Skeletal muscle tissue (tissue), 4 donors: Measurements from ENCODE around the gene PPP2R2D. TPM values are rescaled to one million over a fixed set of nuclear protein-coding genes. Genes with fewer than 3 reads are reported as not detected.
"Not testable (repeated sequence)": the region's sequence is repeated elsewhere in the genome, so short reads cannot be mapped to it uniquely, and the experiment has no call there.

Experiments used
- H3K27ac ChIP-seq: one replicate; pipeline ENCODE4 v1.7.0; 2013; ENCODE audit warnings: mild to moderate bottlenecking, low read depth, low read length, inconsistent platforms
- H3K27me3 ChIP-seq, 3 donors: one replicate each; pipeline ENCODE4 v1.7.0; 2013; ENCODE audit warnings: low read length in 3 of 3; ENCODE audit not compliant: control insufficient read depth in 3 of 3, insufficient read depth in 3 of 3
- H3K36me3 ChIP-seq, 3 donors: one replicate each; pipeline ENCODE4 v1.7.0; 2013; ENCODE audit warnings: low read length in 3 of 3; ENCODE audit not compliant: control insufficient read depth in 3 of 3, insufficient read depth in 3 of 3
- H3K4me1 ChIP-seq, 3 donors: one replicate each; pipeline ENCODE4 v1.7.0; 2013; ENCODE audit warnings: low read length in 3 of 3, mild to moderate bottlenecking in 3 of 3; ENCODE audit not compliant: control insufficient read depth in 3 of 3, insufficient read depth in 3 of 3
- H3K4me3 ChIP-seq, 3 donors: one replicate each; pipeline ENCODE4 v1.7.0; 2013; ENCODE audit warnings: low read length in 3 of 3
- H3K9ac ChIP-seq, 3 donors: one replicate each; pipeline ENCODE4 v1.7.0; 2013; ENCODE audit warnings: low read length in 3 of 3, mild to moderate bottlenecking in 3 of 3, moderate library complexity in 2 of 3, low read depth in 1 of 3
- H3K9me3 ChIP-seq, 3 donors: one replicate each; pipeline ENCODE4 v1.7.0; 2013; ENCODE audit warnings: low read length in 3 of 3; ENCODE audit not compliant: control insufficient read depth in 3 of 3
- total RNA-seq: library from RNA; depleted of rRNA; stranded (reverse); fragments of >200 nt; gene quantifications from one replicate; pipeline ENCODE4 v1.2.3, GENCODE V29; 2014
- donor health status: Osteomylitis.

Gene PPP2R2D
- total RNA-seq, 1 donor from 2014 or later: 27.1 TPM

DNA sequence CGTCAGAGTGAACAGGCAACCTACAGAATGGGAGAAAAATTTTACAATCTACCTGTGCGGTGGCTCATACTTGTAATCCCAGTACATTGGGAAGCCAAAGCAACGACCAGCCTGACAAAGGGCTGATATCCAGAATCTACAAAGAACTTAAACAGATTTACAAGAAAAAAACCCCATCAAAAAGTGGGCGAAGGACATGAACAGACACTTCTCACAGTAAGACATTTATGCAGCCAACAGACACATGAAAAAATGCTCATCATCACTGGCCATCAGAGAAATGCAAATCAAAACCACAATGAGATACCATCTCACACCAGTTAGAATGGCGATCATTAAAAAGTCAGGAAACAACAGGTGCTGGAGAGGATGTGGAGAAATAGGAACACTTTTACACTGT lies 86.5 kb downstream of the PPP2R2D start:
- not testable (repeated sequence) for H3K4me3 ChIP-seq, H3K27ac ChIP-seq, H3K27me3 ChIP-seq, H3K9ac ChIP-seq, H3K4me1 ChIP-seq, H3K9me3 ChIP-seq, H3K36me3 ChIP-seq

DNA sequence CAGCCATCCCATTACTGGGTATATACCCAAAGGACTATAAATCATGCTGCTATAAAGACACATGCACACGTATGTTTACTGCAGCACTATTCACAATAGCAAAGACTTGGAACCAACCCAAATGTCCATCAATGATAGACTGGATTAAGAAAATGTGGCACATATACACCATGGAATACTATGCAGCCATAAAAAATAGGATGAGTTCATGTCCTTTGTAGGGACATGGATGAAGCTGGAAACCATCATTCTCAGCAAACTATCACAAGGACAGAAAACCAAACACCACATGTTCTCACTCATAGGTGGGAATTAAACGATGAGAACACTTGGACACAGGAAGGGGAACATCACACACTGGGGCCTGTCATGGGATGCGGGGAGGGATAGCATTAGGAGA lies 87.0 kb downstream of the PPP2R2D start:
- H3K36me3 ChIP-seq, H3K4me1 ChIP-seq, H3K9ac ChIP-seq, H3K27ac ChIP-seq, H3K9me3 ChIP-seq, H3K27me3 ChIP-seq, H3K4me3 ChIP-seq: not testable (repeated sequence)

DNA sequence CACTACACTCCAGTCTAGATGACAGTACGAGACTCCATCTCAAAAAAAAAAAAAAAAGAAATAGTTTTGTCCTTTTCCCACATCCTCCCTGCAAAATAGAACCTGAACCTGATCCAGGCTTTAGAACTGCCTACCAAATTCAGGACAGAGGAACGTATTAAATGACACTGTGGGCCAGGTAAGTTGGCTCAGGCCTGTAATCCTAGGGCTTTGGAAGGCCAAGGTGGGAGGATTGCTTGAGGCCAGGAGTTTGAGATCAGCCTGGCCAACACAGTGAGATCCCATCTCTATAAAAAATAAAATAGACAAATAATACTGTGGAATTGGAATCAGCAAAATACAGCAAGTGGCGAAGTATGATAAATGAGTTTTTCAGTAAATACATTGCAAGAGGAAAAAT lies 90.9 kb downstream of the PPP2R2D start:
- Histone ChIP-seq H3K9ac (no peak overlapping the region), H3K9me3 (no peaks in the 10 kb centered on the region), H3K36me3 (no peaks in the 10 kb centered on the region), H3K4me3 (no peak overlapping the region), H3K27ac (no peak overlapping the region), H3K4me1 (peaks cover 9 to 11% (median 10%) of the 10 kb centered on the region in 3 donors), H3K27me3 (no peaks in the 10 kb centered on the region)

DNA sequence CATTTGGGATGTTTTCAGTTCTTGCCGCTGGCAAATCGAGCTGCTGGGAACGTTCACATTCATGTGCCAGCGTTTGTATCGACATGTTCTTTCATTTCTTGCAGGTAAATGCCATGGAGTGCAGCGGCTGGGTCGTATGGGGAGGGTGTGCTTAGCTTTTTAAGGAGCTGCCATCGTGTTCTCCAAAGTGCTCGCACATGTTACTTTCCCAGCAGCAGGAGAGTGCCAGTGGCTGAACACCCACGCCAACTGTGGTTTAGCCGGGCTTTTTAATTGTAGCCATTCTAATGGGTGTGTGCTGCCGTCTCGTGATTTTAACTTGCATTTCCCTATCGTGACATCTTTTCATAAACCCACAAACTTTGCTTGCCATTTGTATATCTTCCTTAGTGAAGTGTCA lies 92.5 kb downstream of the PPP2R2D start:
- peaks cover 24 to 26% (median 25%) of the 10 kb centered on the region in 3 donors for H3K4me1 ChIP-seq
- H3K27me3 ChIP-seq: no peaks in the 10 kb centered on the region
- no peak overlapping the region for H3K9ac ChIP-seq

DNA sequence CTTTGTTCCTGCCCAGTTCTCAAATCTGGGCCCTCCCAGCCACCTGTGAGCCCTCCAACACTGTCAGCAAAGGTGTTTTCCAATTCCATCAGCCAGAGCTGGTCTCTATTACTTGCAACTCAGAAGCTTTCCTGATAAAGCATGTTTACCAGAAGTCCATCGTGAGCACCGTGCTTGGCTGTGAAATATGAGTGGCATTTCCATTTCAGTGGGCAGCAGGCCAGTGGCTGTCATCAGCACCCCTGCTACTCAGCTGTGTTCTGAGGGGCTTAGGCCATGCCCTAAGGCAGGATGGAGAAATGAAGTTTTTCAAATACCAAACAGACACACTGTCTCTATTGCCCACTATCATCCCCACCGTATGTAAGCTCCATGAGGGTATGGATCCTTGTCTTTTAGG lies 93.6 kb downstream of the PPP2R2D start:
- Histone ChIP-seq H3K4me1 (peaks cover 31 to 34% (median 32%) of the 10 kb centered on the region in 3 donors), H3K27ac (no peak overlapping the region)

More for the DNA sequence above, 92.5 kb downstream of the PPP2R2D start:
- Histone ChIP-seq H3K4me3 (no peak overlapping the region), H3K36me3 (no peaks in the 10 kb centered on the region), H3K27ac (no peak overlapping the region), H3K9me3 (no peaks in the 10 kb centered on the region)

DNA sequence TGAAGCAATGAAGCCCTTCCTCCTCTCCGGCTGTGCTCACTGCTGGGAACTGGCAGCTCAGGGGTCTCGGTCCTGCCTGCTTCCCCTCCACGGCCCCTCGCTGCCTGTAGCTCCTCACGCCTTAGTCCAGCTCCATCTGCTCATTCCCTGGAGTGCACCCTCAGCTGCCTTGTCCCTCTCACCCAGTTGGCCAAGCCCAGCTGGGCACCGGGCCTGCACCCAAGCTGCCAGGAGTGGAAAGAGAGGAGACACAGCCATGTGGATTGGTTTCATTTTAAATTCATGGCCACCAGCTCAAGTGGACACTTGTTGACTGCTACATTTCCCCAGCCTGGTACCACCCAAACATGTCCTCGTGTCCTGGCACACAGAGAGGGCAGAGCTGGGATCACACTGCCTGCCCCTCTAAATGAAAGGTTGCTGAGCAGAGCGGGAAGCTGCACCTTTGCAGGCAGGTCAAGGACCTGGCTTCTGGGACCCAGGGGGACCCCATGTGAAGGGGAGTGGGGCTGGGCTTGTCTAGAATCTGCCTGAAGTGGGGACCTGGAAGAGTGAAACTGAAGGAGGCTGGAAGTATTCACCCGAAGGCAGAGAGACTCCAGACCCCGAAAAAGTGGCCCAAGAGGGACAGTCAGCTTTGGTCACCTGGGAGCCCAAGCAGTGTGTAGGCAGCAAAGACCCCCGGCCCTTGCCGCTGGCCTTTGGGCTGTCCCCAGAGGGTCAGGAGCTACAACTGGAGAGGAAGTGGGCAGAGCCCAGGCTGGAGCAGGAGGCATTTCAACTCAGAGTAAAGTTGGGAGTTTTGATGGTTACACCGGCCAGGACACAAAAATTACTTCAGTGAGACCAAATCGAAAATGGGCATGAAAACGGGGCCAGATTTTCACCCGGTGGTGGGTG lies 95.9 kb downstream of the PPP2R2D start:
- no peaks in the 10 kb centered on the region for H3K27me3 ChIP-seq
- no peaks in the 10 kb centered on the region for H3K36me3 ChIP-seq
- H3K9me3 ChIP-seq: no peaks in the 10 kb centered on the region
- H3K27ac ChIP-seq: peak overlapping the region; percentile 70
- peak overlapping the region; percentile 31 to 65 (median 56) for H3K4me3 ChIP-seq
- peak overlapping the region; percentile 20 to 72 (median 51) for H3K9ac ChIP-seq
- peaks cover 31 to 34% (median 32%) of the 10 kb centered on the region in 3 donors for H3K4me1 ChIP-seq

More for the DNA sequence above, 93.6 kb downstream of the PPP2R2D start:
- Histone ChIP-seq H3K9me3 (no peaks in the 10 kb centered on the region), H3K27me3 (no peaks in the 10 kb centered on the region), H3K9ac (no peak overlapping the region), H3K36me3 (no peaks in the 10 kb centered on the region), H3K4me3 (no peak overlapping the region)

DNA sequence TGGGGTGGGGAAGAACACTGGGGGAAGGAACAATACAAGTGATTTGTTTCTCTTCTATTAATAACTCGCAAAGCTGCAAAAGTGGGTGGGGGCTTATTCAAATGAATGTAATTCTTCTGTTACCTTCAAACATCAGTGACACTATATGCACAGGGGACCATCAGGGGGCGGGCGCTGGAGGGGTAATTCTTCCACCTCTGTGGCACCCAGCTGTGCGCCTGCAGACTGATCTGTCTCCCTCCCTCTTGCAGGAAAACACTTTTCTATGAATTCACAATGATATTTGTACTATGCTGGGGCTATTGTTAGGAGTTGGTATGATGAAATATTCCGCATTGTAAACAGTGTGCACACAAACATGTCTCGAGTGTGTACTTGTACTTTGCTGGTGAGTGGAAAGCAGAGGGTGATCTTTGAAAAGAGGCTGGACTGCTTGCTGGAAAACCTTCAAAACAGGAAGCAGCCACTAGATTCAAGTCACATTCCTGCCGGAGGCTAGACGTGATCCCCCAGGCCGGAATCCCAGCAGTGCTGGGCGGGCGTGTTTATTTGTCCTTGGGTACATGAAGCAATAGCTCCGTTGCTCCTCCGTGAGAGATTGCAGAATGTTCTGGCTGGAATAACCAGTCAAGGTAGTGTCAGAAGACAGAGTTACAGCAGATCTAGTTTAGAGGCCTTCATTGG lies 96.7 kb downstream of the PPP2R2D start:
- Histone ChIP-seq H3K36me3 (no peaks in the 10 kb centered on the region), H3K27ac (peak overlapping the region; percentile 70), H3K9ac (peak overlapping the region; percentile 7 to 51 (median 40)), H3K4me3 (peak overlapping the region in 2 of 3 donors; percentile 56 to 65), H3K4me1 (peaks cover 31 to 34% (median 32%) of the 10 kb centered on the region in 3 donors), H3K9me3 (no peaks in the 10 kb centered on the region), H3K27me3 (no peaks in the 10 kb centered on the region)

DNA sequence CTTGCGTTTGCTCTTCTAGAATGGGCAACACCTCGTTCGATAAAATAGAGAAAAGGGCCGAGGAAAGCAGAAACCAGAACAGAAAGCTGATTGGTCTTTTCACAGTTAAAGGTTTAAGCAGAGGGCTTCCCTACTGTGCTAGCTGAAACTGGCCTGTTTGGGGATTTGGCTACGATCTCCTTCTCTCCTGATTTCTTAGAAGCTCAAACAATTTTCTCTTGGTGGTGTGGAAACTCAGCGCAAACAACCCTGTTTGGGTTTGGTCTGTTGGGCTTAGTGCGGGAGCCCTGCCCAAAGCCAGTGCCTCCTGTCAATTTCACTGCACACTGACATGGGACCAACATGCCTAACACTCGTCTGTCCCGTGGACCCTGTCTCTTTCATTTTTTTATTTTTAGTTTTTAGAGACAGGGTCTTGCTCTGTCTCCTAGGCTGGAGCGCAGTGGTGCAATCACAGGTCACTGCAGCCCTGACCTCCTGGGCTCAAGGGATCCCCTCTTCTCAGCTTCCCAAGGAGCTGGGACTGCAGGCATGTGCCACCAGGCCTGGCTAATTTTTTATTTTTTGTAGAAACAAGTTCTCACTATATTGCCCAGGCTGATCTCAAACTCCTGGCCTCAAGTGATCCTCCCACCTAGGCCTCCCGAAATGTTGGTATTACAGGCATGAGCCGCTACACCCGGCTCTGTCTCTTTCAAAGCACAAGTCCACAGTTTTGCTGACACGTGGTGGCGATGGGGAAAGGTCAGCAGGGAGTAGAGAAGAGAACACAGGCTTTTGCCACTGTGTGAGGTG lies 97.4 kb downstream of the PPP2R2D start:
- no peaks in the 10 kb centered on the region for H3K36me3 ChIP-seq
- peak overlapping the region; percentile 70 for H3K27ac ChIP-seq
- H3K9ac ChIP-seq: peak overlapping the region; percentile 7 to 51 (median 40)
- H3K27me3 ChIP-seq: no peaks in the 10 kb centered on the region
- H3K4me3 ChIP-seq: peak overlapping the region in 1 of 3 donors; percentile 51
- H3K4me1 ChIP-seq: peaks cover 31 to 34% (median 32%) of the 10 kb centered on the region in 3 donors
- no peaks in the 10 kb centered on the region for H3K9me3 ChIP-seq

DNA sequence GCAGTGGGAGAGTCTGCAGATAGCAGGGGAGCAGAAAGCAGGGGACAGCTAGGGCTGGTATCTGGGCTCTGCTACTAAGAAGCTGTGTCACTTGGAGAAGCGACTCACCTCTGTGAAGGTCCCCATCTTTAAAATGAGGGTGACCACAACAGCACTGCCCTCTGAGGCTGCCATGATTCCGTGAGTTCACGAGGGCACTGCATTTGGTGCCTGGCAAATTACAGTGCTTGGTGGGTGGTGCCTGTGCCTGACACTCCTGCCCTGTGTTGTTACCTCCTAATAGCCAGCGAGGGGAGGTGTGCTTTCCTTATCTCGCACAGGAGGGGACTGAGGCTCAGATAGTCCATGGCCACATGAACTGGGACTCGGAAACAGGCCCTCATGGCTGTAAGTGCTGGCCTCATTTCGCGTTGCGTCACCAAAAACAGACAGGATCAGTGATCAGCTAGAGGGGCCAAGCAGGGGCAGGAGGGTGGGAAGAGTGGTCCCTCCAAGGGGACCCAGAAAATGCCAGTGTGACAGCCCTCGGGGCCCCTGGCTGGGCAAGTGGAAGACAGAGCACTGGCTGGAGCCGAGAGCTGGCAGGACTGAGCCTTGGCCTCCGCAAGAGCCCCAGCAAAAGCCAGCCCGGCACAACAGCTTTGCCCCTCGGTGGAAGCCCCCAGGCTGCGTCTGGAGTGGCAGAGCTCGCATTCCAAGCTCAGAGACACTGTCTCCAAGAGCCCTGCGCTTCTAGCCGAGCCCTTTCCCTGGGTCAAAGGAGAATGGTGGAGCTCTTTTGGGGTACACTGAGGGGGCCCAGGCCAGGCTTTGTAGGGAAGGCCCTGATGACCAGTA lies 98.3 kb downstream of the PPP2R2D start:
- Histone ChIP-seq H3K27ac (peak overlapping the region; percentile 70), H3K9me3 (no peaks in the 10 kb centered on the region), H3K36me3 (no peaks in the 10 kb centered on the region), H3K4me1 (peaks cover 31 to 34% (median 32%) of the 10 kb centered on the region in 3 donors), H3K27me3 (no peaks in the 10 kb centered on the region), H3K4me3 (no peak overlapping the region), H3K9ac (peak overlapping the region in 1 of 3 donors; percentile 20)
